MM.1S (cell line): ENCODE measurements around the gene DRICH1.

ENCODE experiments used
- DNase-seq: peaks from one replicate; pipeline ENCODE4 v3.0.0-alpha.2; 2015
- H2AFZ ChIP-seq: fragments of 300-600 bp; sonication (generic); 2 replicates; pipeline ENCODE4 v1.6.0; 2016; ENCODE audit warnings: antibody characterized with exemption, low read length
- H3F3A ChIP-seq: fragments of 300-600 bp; sonication (generic); 2 replicates; pipeline ENCODE4 v1.6.1; 2016; ENCODE audit warnings: mild to moderate bottlenecking, antibody characterized with exemption, low read length, moderate library complexity, mixed read lengths; ENCODE audit not compliant: insufficient read depth
- H3K27ac ChIP-seq: fragments of 300-600 bp; sonication (generic); 2 replicates; pipeline ENCODE4 v1.5.1; 2016; ENCODE audit warnings: mild to moderate bottlenecking, low read length
- H3K27me3 ChIP-seq: fragments of 300-600 bp; sonication (generic); replicated peaks from 2 replicates; pipeline ENCODE4 v1.6.0; 2016; ENCODE audit warnings: low read length; ENCODE audit not compliant: insufficient read depth
- H3K36me3 ChIP-seq: fragments of 300-600 bp; sonication (generic); replicated peaks from 2 replicates; pipeline ENCODE4 v1.6.1; 2016; ENCODE audit warnings: mild to moderate bottlenecking, low read length, mixed read lengths; ENCODE audit not compliant: insufficient read depth
- H3K4me1 ChIP-seq: fragments of 300-600 bp; sonication (generic); 2 replicates; pipeline ENCODE4 v1.6.1; 2016; ENCODE audit warnings: low read length, mixed read lengths
- H3K4me2 ChIP-seq: fragments of 300-600 bp; sonication (generic); 2 replicates; pipeline ENCODE4 v1.6.0; 2016; ENCODE audit warnings: low read depth, low read length
- H3K4me3 ChIP-seq: fragments of 300-600 bp; sonication (generic); 2 replicates; pipeline ENCODE4 v1.5.1; 2016; ENCODE audit warnings: low read length, mixed read lengths
- H3K79me2 ChIP-seq: fragments of 300-600 bp; sonication (generic); 2 replicates; pipeline ENCODE4 v1.6.1; 2016; ENCODE audit warnings: mixed run types, low read length, mixed read lengths
- H3K9ac ChIP-seq: fragments of 300-600 bp; sonication (generic); 2 replicates; pipeline ENCODE4 v1.6.1; 2016; ENCODE audit warnings: low read length, mixed read lengths
- H3K9me2 ChIP-seq: fragments of 300-600 bp; sonication (generic); replicated peaks from 2 replicates; pipeline ENCODE4 v1.6.1; 2016; ENCODE audit warnings: mild to moderate bottlenecking, low read length, mixed read lengths; ENCODE audit not compliant: insufficient read depth
- H3K9me3 ChIP-seq: fragments of 300-600 bp; sonication (generic); replicated peaks from 2 replicates; pipeline ENCODE4 v1.6.1; 2016; ENCODE audit warnings: mild to moderate bottlenecking, low read length, mixed read lengths; ENCODE audit not compliant: insufficient read depth
- H4K20me1 ChIP-seq: fragments of 300-600 bp; sonication (generic); 2 replicates; pipeline ENCODE4 v1.6.1; 2016; ENCODE audit warnings: mild to moderate bottlenecking, low read length, moderate library complexity, mixed read lengths; ENCODE audit not compliant: insufficient read depth
- EZH2 ChIP-seq: fragments of 300-600 bp; sonication (generic); optimal IDR thresholded peaks from 2 replicates; pipeline ENCODE3; 2017; ENCODE audit warnings: low read depth, mild to moderate bottlenecking, antibody characterized with exemption, low read length, mixed read lengths
- EZH2phosphoT487 ChIP-seq: fragments of 300-600 bp; sonication (generic); IDR thresholded peaks from 2 replicates; pipeline ENCODE4 v1.6.1; 2018; ENCODE audit warnings: antibody characterized with exemption, low read length
- TF ChIP-seq, protein P1 (sequence below): fragments of 300-600 bp; sonication (generic); IDR thresholded peaks from 2 replicates; pipeline ENCODE4 v1.5.1; 2016; ENCODE audit warnings: antibody characterized with exemption, low read length, mixed read lengths

DRICH1 gene

DNA sequence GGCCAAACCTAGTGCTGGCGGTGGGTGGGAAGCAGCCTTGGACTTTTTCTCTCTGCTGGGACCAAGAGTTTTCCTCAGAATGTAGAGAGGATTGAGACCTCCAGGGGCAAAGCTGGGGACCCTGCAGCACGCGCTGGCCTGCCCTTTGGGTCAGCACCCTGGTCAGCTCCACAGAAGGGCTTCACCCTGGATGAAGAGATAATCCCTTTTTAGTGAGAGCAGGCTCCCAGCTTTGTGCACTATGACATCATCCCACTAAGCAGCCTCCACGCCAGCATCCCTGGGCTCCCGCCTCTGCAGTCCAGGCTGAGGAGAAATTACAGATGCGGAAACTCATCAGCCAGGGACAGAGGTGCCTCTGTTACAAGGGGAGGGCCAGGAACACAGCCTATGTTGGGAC is 23.5 kb downstream of the DRICH1 start:
- Histone ChIP-seq H3K4me2 (no peak overlapping the region), H3K27ac (no peak overlapping the region), H3K79me2 (no peaks in the 10 kb centered on the region), H3F3A (no peaks in the 10 kb centered on the region), H3K27me3 (no peaks in the 10 kb centered on the region), H2AFZ (no peak overlapping the region), H3K9me2 (no peaks in the 10 kb centered on the region), H3K4me3 (no peak overlapping the region), H4K20me1 (no peaks in the 10 kb centered on the region), H3K36me3 (no peaks in the 10 kb centered on the region), H3K9me3 (no peaks in the 10 kb centered on the region), H3K9ac (no peak overlapping the region), H3K4me1 (no peaks in the 10 kb centered on the region)
- TF ChIP-seq EZH2phosphoT487 (no peak), EZH2 (no peak)
- TF ChIP-seq, protein P1, sequence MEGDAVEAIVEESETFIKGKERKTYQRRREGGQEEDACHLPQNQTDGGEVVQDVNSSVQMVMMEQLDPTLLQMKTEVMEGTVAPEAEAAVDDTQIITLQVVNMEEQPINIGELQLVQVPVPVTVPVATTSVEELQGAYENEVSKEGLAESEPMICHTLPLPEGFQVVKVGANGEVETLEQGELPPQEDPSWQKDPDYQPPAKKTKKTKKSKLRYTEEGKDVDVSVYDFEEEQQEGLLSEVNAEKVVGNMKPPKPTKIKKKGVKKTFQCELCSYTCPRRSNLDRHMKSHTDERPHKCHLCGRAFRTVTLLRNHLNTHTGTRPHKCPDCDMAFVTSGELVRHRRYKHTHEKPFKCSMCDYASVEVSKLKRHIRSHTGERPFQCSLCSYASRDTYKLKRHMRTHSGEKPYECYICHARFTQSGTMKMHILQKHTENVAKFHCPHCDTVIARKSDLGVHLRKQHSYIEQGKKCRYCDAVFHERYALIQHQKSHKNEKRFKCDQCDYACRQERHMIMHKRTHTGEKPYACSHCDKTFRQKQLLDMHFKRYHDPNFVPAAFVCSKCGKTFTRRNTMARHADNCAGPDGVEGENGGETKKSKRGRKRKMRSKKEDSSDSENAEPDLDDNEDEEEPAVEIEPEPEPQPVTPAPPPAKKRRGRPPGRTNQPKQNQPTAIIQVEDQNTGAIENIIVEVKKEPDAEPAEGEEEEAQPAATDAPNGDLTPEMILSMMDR, result no peak
- DNase-seq, result no peak

DNA sequence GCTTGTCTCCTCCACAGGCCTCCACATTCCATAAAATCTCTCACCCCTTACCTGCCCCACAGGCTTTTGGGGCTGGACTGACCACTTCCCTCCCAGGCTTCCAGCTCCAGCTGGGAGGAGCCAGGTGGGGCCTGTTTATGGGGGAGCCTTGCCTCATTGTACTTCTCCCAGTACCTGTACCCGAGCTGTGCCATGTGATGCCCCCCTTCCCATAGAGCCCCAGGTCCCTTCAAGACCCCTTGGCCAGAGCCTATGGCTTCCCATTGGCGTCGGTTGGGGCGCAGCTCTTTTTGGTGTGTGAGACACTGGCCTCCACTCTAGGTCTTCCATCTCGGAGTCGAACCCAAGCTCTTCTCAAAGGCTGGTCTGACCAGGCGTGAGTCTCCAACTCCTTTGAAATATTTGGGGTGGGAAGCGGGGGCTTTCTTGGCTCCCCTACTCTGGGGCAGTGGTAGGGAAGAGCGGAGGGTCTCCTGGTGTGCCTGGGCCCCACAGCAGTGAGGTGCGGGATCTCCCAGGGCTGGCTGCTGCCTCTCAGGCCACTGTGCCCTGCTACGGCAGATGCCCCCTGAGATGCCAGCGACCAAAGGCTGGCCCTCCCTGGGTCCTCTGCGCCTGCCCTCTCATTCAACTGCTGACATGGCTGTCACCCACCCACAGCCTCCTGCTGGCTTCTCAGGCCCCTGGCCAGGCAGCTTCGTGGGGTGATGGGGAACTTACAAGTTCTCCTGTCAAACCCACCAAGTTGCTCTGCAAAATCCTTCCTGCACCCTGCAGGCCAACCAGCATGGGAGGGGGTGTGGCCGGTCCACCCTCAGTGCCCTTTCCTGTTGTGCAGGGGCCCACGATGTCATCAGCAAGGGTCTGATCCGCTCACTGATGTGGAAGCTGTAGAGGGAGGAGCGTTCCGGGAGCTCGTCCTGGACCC is 25.7 kb downstream of the DRICH1 start:
- H3K79me2 ChIP-seq, result no peaks in the 10 kb centered on the region
- TF ChIP-seq EZH2phosphoT487, result no peak
- TF ChIP-seq EZH2, result no peak
- TF ChIP-seq, protein P1, result no peak
- no peaks in the 10 kb centered on the region for H3K9me3 ChIP-seq
- H3K4me3 ChIP-seq, result no peak overlapping the region
- H3K9ac ChIP-seq, result no peak overlapping the region
- DNase-seq, result no peak
- no peak overlapping the region for H3K27ac ChIP-seq
- H2AFZ ChIP-seq, result no peak overlapping the region
- H3K27me3 ChIP-seq, result no peaks in the 10 kb centered on the region
- no peaks in the 10 kb centered on the region for H4K20me1 ChIP-seq
- H3K4me1 ChIP-seq, result no peaks in the 10 kb centered on the region
- H3K4me2 ChIP-seq, result no peak overlapping the region
- H3K36me3 ChIP-seq, result no peaks in the 10 kb centered on the region
- no peaks in the 10 kb centered on the region for H3F3A ChIP-seq
- no peaks in the 10 kb centered on the region for H3K9me2 ChIP-seq

DNA sequence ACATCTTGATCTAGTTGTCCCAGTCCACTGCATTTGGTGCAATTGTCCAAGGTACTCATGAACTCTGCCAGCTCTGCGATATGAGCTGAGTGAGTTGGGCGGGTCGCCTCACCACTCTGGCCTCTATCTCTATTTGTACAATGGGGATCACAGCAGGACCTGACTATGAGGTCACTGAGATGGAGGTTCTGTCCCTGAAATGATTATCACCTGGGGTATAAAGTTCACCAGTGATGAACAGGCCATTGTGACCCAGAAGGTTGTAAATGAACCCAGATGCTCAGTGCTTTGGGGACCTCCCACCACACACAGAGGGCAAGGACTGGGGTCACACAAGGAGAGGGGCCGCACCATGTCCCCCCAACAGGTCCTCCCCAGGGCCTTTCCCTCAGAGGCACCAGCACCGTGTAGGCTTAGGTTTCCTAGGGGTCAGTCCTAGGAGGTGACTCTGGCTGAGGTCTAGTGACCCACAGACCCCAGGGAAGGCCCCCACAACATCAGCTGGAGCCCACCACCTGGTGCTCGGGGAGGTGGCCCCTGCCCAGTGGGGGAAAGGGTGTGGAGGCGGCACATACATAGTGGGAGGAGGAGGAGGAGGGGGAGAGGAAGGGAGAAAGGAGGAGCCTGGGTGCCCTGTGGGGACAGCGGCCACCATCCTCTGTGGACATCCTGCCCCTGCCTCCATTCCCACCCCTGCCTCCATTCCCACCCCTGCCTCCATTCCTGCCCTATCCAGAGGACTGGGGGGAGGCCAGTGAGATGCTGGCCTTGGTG is 27.0 kb downstream of the DRICH1 start:
- Histone ChIP-seq H3K36me3 (no peaks in the 10 kb centered on the region), H3K9me2 (no peaks in the 10 kb centered on the region), H3K79me2 (no peaks in the 10 kb centered on the region), H2AFZ (no peak overlapping the region), H3K27ac (no peak overlapping the region), H3K4me2 (no peak overlapping the region), H3K9ac (no peak overlapping the region), H4K20me1 (no peaks in the 10 kb centered on the region), H3K4me3 (no peak overlapping the region), H3K4me1 (no peaks in the 10 kb centered on the region), H3K9me3 (no peaks in the 10 kb centered on the region), H3F3A (no peaks in the 10 kb centered on the region), H3K27me3 (no peaks in the 10 kb centered on the region)
- no peak for DNase-seq
- TF ChIP-seq, protein P1, result no peak
- TF ChIP-seq EZH2phosphoT487 (no peak), EZH2 (no peak)
